COLO668 (cell line): ENCODE measurements around the gene CBLN3.

Source experiments
- DNase-seq: peaks from one replicate; lab custom pipeline; 2025; ENCODE audit not compliant: unreplicated experiment; lab: John Stamatoyannopoulos, UW

Gene CBLN3

GRCh38 chr14:24426912-24427536, 2.4 kb downstream of the CBLN3 start:
- DNase-seq = peak; percentile 69

- no peak for DNase-seq
These were observed 3.1 kb downstream of the CBLN3 start for GRCh38 chr14:24426150-24426911.

GRCh38 chr14:24425704-24426103, 3.8 kb downstream of the CBLN3 start:
- DNase-seq = no peak

- no peak for DNase-seq
These were observed 6.5 kb downstream of the CBLN3 start for GRCh38 chr14:24422694-24423601.

- no peak for DNase-seq
These were observed 7.2 kb downstream of the CBLN3 start for GRCh38 chr14:24422261-24422660.

GRCh38 chr14:24418492-24418873, 11.0 kb downstream of the CBLN3 start:
- DNase-seq = no peak

GRCh38 chr14:24417832-24418491, 11.5 kb downstream of the CBLN3 start:
- DNase-seq = no peak

- no peak for DNase-seq
These were observed 12.4 kb downstream of the CBLN3 start for GRCh38 chr14:24416932-24417619.

- DNase-seq = no peak
These were observed 13.1 kb downstream of the CBLN3 start for GRCh38 chr14:24416254-24416931.

GRCh38 chr14:24415421-24416253, 13.8 kb downstream of the CBLN3 start:
- no peak for DNase-seq

- DNase-seq = no peak
These were observed 14.6 kb downstream of the CBLN3 start for GRCh38 chr14:24414732-24415420.

GRCh38 chr14:24414077-24414476, 15.4 kb downstream of the CBLN3 start:
- no peak for DNase-seq

- DNase-seq = peak; percentile 29
These were observed 17.8 kb downstream of the CBLN3 start for GRCh38 chr14:24411443-24412389.

GRCh38 chr14:24409956-24410355, 19.5 kb downstream of the CBLN3 start:
- no peak for DNase-seq

- no peak for DNase-seq
These were observed 20.3 kb downstream of the CBLN3 start for GRCh38 chr14:24409192-24409591.

- DNase-seq = no peak
These were observed 20.7 kb downstream of the CBLN3 start for GRCh38 chr14:24408764-24409163.

GRCh38 chr14:24407608-24408325, 21.7 kb downstream of the CBLN3 start:
- no peak for DNase-seq
